CD8-positive, alpha-beta memory T cell (primary cell): ENCODE data around the gene ADGRG1. TPM values are rescaled to one million over a fixed set of nuclear protein-coding genes. Genes with fewer than 3 reads are reported as not detected.

Experiments
- CTCF ChIA-PET: fragments of 350-600 bp; sonication (Branson Sonifier 250); formaldehyde crosslinking; loops from one replicate; lab custom pipeline; 2021; ENCODE audit warnings: antibody characterized with exemption; lab: Charles Lee
- POLR2A ChIA-PET: fragments of 350-600 bp; sonication (Branson Sonifier 250); formaldehyde crosslinking; loops from one replicate; lab custom pipeline; 2021; ENCODE audit warnings: antibody characterized with exemption; lab: Charles Lee
- DNase-seq, 5 donors: peaks; one replicate each; pipeline versions ENCODE4 v3.0.0 to v3.0.0-alpha.2; 2020 to 2022; ENCODE audit warnings: mixed read lengths in 1 of 5
- H3K27ac ChIP-seq: one replicate; pipeline ENCODE4 v1.7.0; 2013; ENCODE audit warnings: low read depth, mild to moderate bottlenecking, low read length, moderate library complexity
- H3K27me3 ChIP-seq: 2 replicates; pipeline ENCODE4 v1.7.0; 2013; ENCODE audit warnings: low read length, mild to moderate bottlenecking; ENCODE audit not compliant: insufficient read depth, poor library complexity, severe bottlenecking
- H3K36me3 ChIP-seq: 2 replicates; pipeline ENCODE4 v1.7.0; 2013; ENCODE audit warnings: mild to moderate bottlenecking, low read length, moderate library complexity; ENCODE audit not compliant: insufficient read depth
- H3K4me1 ChIP-seq: 2 replicates; pipeline ENCODE4 v1.7.0; 2013; ENCODE audit warnings: mild to moderate bottlenecking, low read length, moderate library complexity; ENCODE audit not compliant: insufficient read depth
- H3K4me3 ChIP-seq: 2 replicates; pipeline ENCODE4 v1.7.0; 2013; ENCODE audit warnings: mild to moderate bottlenecking, low read length
- H3K9me3 ChIP-seq: 2 replicates; pipeline ENCODE4 v1.7.0; 2013; ENCODE audit warnings: mild to moderate bottlenecking, low read length
- H3K27ac Mint-ChIP-seq, 8 donors: one replicate each; pipeline ENCODE4 v1.8.0; 2020 to 2021; ENCODE audit warnings: mixed read lengths in 8 of 8, mild to moderate bottlenecking in 6 of 8, inconsistent platforms in 3 of 8, moderate library complexity in 3 of 8
- H3K27me3 Mint-ChIP-seq, 2 donors: one replicate each; pipeline ENCODE4 v1.8.0; 2020 to 2021; ENCODE audit warnings: mixed read lengths in 2 of 2, mild to moderate bottlenecking in 1 of 2, moderate library complexity in 1 of 2
- H3K36me3 Mint-ChIP-seq, 3 donors: one replicate each; pipeline ENCODE4 v1.8.0; 2020 to 2021; ENCODE audit warnings: mixed read lengths in 3 of 3, inconsistent platforms in 1 of 3, mild to moderate bottlenecking in 1 of 3
- H3K4me1 Mint-ChIP-seq, 3 donors: one replicate each; pipeline ENCODE4 v1.8.0; 2020 to 2021; ENCODE audit warnings: mixed read lengths in 3 of 3, inconsistent platforms in 1 of 3, mild to moderate bottlenecking in 1 of 3
- H3K4me3 Mint-ChIP-seq, 7 donors: one replicate each; pipeline ENCODE4 v1.8.0; 2020 to 2021; ENCODE audit warnings: mixed read lengths in 7 of 7, mild to moderate bottlenecking in 6 of 7, moderate library complexity in 4 of 7, inconsistent platforms in 2 of 7
- H3K9me3 Mint-ChIP-seq, 5 donors: one replicate each; pipeline ENCODE4 v1.8.0; 2020 to 2022; ENCODE audit warnings: mixed read lengths in 5 of 5, mild to moderate bottlenecking in 3 of 5, moderate library complexity in 2 of 5, inconsistent platforms in 1 of 5
- polyA plus RNA-seq: library from polyadenylated mRNA; unstranded; fragments of 300-500 nt; fragmentation: Illumina TruSeq; gene quantifications from one replicate; pipeline ENCODE4 v1.2.3, GENCODE V29; 2021
- total RNA-seq, 2 experiments: library from RNA; stranded (reverse); gene quantifications; one replicate each; pipeline ENCODE4 v1.2.3, GENCODE V29; 2021

ADGRG1 gene
- total and polyA plus RNA-seq, 3 experiments from 2014 or later: 25.8 to 51.9 (median 29.8) TPM

- Mint-ChIP-seq H3K27me3 (peaks cover 1 to 4% of the 10 kb centered on the region in 2 donors), H3K9me3 (no peaks in the 10 kb centered on the region), H3K4me3 (no peak overlapping the region), H3K36me3 (peaks cover 0 to 1% (median 0%) of the 10 kb centered on the region in 3 donors), H3K27ac (peak overlapping the region in 7 of 8 donors; percentile 30 to 94 (median 66)), H3K4me1 (peaks cover 13 to 17% (median 13%) of the 10 kb centered on the region in 3 donors)
- POLR2A ChIA-PET: no interaction called here
- Histone ChIP-seq H3K9me3 (no peaks in the 10 kb centered on the region), H3K27me3 (no peaks in the 10 kb centered on the region), H3K4me3 (no peak overlapping the region), H3K36me3 (no peaks in the 10 kb centered on the region), H3K4me1 (peaks cover 13% of the 10 kb centered on the region), H3K27ac (peak overlapping the region; percentile 71)
- DNase-seq: no peak
- CTCF ChIA-PET: no interaction called here
These were observed 60.1 kb downstream of the ADGRG1 start for GRCh38 chr16:57688487-57688986.

DNA sequence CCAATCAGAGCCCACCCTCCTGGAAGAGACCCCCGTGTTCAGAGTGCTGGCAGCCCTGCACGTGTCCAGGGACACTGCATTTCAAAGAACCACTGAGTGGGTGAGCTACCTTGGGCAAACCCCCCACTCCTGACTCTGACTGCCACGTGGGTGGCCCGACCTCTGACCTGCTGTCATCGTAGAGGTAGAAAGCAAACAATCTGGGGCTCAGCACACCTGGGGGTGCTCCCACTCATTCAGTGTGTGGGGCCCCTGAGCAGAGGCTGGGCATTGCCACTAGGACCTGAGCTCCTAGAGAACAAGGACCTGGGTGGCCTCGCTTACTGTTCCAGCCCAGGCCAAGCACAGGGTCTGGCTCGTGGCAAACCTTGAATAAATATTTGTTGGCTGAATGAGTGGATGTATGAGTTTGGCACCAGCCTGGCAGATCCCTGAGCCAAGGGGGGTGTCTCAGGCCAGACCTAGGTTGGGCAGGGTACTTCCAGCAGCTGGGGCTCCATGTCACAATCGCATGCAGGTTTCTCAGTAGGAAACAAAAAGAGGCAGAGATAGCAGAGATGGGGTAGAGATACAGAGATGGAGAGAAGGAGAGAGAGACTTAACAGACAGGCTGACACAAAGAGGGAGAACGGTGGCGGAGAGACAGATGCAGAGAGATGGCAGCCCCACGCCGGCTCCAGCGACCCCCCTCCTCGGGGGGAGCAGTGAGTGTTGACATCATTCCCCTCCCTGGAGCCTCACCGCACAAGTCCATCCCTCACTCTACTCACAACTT is 60.7 kb downstream of the ADGRG1 start:
- H3K27me3 Mint-ChIP-seq: peaks cover 2 to 4% of the 10 kb centered on the region in 2 donors
- peak overlapping the region; percentile 71 for H3K27ac ChIP-seq
- no peaks in the 10 kb centered on the region for H3K9me3 ChIP-seq
- H3K4me1 Mint-ChIP-seq: peaks cover 13 to 17% (median 13%) of the 10 kb centered on the region in 3 donors
- no peaks in the 10 kb centered on the region for H3K9me3 Mint-ChIP-seq
- H3K4me1 ChIP-seq: peaks cover 13% of the 10 kb centered on the region
- peaks cover 0 to 1% (median 0%) of the 10 kb centered on the region in 3 donors for H3K36me3 Mint-ChIP-seq
- H3K36me3 ChIP-seq: no peaks in the 10 kb centered on the region
- peak overlapping the region; percentile 38 to 94 (median 84) for H3K27ac Mint-ChIP-seq
- DNase-seq: no peak
- no peaks in the 10 kb centered on the region for H3K27me3 ChIP-seq
- H3K4me3 ChIP-seq: no peak overlapping the region
- H3K4me3 Mint-ChIP-seq: peak overlapping the region in 5 of 7 donors; percentile 4 to 67 (median 63)
- CTCF ChIA-PET: interaction anchor here (1.3 kb wide), 1 partner anchor 67 kb away, joined by 4 read pairs; no protein-coding TSS in a partner anchor
- POLR2A ChIA-PET: no interaction called here

- H3K4me3 ChIP-seq: peak overlapping the region; percentile 43
- no peaks in the 10 kb centered on the region for H3K36me3 ChIP-seq
- CTCF ChIA-PET: interaction anchor here (1.3 kb wide), 1 partner anchor 66 kb away, joined by 4 read pairs; no protein-coding TSS in a partner anchor
- H3K4me1 ChIP-seq: peaks cover 13% of the 10 kb centered on the region
- H3K9me3 Mint-ChIP-seq: no peaks in the 10 kb centered on the region
- H3K9me3 ChIP-seq: no peaks in the 10 kb centered on the region
- peaks cover 2 to 4% of the 10 kb centered on the region in 2 donors for H3K27me3 Mint-ChIP-seq
- peak overlapping the region; percentile 38 to 94 (median 81) for H3K27ac Mint-ChIP-seq
- peaks cover 15 to 21% (median 16%) of the 10 kb centered on the region in 3 donors for H3K4me1 Mint-ChIP-seq
- no peaks in the 10 kb centered on the region for H3K27me3 ChIP-seq
- H3K27ac ChIP-seq: peak overlapping the region; percentile 71
- H3K4me3 Mint-ChIP-seq: peak overlapping the region in 5 of 7 donors; percentile 19 to 67 (median 53)
- POLR2A ChIA-PET: no interaction called here
- peaks cover 0 to 1% (median 0%) of the 10 kb centered on the region in 3 donors for H3K36me3 Mint-ChIP-seq
- DNase-seq: peak; percentile 6 to 73 (median 63)
These were observed 61.5 kb downstream of the ADGRG1 start for GRCh38 chr16:57689762-57690558.

DNA sequence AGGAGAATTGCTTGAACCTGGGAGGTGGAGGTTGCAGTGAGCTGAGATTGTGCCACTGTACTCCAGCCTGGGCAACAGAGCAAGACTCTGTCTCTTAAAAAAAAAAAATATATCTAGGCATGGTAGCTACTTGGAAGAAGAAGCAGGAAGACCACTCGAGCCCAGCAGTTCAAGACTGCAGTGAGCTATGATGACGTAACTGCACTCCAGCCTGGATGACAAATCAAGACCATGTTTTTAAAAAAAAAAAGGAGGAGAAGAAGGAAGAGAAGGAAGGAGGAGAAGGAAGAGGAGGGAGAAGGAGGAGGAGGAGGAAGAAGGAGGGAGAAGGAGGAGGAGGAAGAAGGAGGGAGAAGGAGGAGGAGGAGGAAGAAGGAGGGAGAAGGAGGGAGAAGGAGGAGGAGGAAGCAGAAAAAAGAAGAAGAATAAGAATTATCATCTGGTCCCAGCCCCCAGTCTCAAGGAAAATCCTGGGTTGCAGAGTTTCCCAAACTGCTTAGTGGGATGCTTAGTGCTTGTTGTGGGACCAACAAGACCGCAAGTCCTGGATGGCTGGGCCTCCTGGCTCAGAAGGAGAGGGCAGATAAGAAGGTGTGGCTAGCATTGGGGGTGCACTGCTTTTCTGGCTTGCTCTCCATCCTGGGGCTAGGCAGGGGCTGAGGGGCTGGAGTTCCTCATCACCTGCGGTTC is 62.5 kb downstream of the ADGRG1 start:
- H3K4me1 ChIP-seq: peaks cover 13% of the 10 kb centered on the region
- CTCF ChIA-PET: interaction anchor here (1.3 kb wide), 1 partner anchor 66 kb away, joined by 4 read pairs; no protein-coding TSS in a partner anchor
- no peak overlapping the region for H3K4me3 ChIP-seq
- peak overlapping the region in 4 of 8 donors; percentile 14 to 66 (median 48) for H3K27ac Mint-ChIP-seq
- POLR2A ChIA-PET: no interaction called here
- peaks cover 2 to 10% of the 10 kb centered on the region in 2 donors for H3K27me3 Mint-ChIP-seq
- H3K36me3 Mint-ChIP-seq: peaks cover 0 to 1% (median 0%) of the 10 kb centered on the region in 3 donors
- H3K36me3 ChIP-seq: no peaks in the 10 kb centered on the region
- H3K9me3 Mint-ChIP-seq: no peaks in the 10 kb centered on the region
- no peaks in the 10 kb centered on the region for H3K27me3 ChIP-seq
- no peak overlapping the region for H3K27ac ChIP-seq
- H3K4me3 Mint-ChIP-seq: no peak overlapping the region
- DNase-seq: no peak
- peaks cover 15 to 22% (median 16%) of the 10 kb centered on the region in 3 donors for H3K4me1 Mint-ChIP-seq
- H3K9me3 ChIP-seq: no peaks in the 10 kb centered on the region

DNA sequence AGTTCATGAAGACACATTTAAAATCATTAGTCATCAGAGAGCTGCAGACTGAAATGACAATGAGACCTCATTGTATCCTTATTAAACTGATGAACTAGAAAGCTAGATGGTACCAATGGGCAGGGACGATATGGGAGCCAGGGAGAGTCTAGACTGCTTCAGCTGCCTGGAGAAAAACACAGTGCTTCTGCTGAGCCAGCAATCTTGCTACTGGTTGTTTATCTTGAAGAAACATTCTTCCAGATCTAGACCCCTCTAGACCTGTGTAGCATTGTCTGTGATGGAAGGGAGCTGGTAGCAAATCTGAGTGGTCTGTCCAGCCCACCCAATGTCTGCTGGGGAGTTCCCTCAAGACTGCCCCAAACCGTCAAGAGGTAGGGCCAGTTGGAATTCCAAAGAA is 64.2 kb downstream of the ADGRG1 start:
- Histone ChIP-seq H3K9me3 (no peaks in the 10 kb centered on the region), H3K4me3 (no peak overlapping the region), H3K36me3 (no peaks in the 10 kb centered on the region), H3K27ac (no peak overlapping the region), H3K4me1 (peaks cover 13% of the 10 kb centered on the region), H3K27me3 (no peaks in the 10 kb centered on the region)
- peaks cover 0 to 1% (median 0%) of the 10 kb centered on the region in 3 donors for H3K36me3 Mint-ChIP-seq
- ChIA-PET POLR2A (no interaction called here), CTCF (no interaction called here)
- DNase-seq: no peak
- no peaks in the 10 kb centered on the region for H3K9me3 Mint-ChIP-seq
- peaks cover 2 to 10% of the 10 kb centered on the region in 2 donors for H3K27me3 Mint-ChIP-seq
- H3K4me3 Mint-ChIP-seq: no peak overlapping the region
- H3K4me1 Mint-ChIP-seq: peaks cover 15 to 22% (median 16%) of the 10 kb centered on the region in 3 donors
- H3K27ac Mint-ChIP-seq: no peak overlapping the region

- ChIA-PET POLR2A (no interaction called here), CTCF (no interaction called here)
- Histone ChIP-seq H3K9me3 (no peaks in the 10 kb centered on the region), H3K27ac (no peak overlapping the region), H3K4me1 (peaks cover 13% of the 10 kb centered on the region), H3K27me3 (no peaks in the 10 kb centered on the region), H3K4me3 (no peak overlapping the region), H3K36me3 (no peaks in the 10 kb centered on the region)
- Mint-ChIP-seq H3K27ac (no peak overlapping the region), H3K4me1 (peaks cover 15 to 17% (median 16%) of the 10 kb centered on the region in 3 donors), H3K36me3 (peaks cover 0 to 1% (median 0%) of the 10 kb centered on the region in 3 donors), H3K9me3 (no peaks in the 10 kb centered on the region), H3K4me3 (no peak overlapping the region), H3K27me3 (peaks cover 2 to 10% of the 10 kb centered on the region in 2 donors)
- no peak for DNase-seq
These were observed 65.1 kb downstream of the ADGRG1 start for GRCh38 chr16:57693550-57693949.

DNA sequence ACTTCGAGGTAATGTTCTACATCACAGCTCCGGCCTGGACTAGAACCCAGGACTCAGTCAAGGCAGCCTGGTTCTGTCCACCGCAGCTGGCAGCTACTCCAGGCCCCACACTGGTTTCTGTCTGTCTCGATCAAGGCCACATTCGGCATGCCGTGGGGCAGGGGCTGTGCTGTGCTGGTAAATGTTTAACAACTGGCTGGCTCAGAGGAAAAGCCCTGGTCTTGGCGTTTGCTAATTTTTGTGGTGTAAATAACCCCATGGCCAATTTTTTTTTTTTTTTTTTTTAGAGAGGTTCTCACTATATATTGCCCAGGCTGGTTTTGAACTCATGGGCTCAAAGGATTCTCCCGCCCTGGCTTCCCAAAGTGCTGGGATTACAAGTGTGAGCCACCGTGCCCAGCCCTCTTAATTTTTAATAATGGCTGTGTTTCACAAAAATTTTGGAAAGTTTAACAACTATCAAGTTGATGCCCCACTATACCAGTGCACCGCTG is 65.8 kb downstream of the ADGRG1 start:
- Histone ChIP-seq H3K4me3 (no peak overlapping the region), H3K4me1 (peaks cover 12% of the 10 kb centered on the region), H3K9me3 (no peaks in the 10 kb centered on the region), H3K27me3 (no peaks in the 10 kb centered on the region), H3K27ac (no peak overlapping the region), H3K36me3 (no peaks in the 10 kb centered on the region)
- no peak for DNase-seq
- Mint-ChIP-seq H3K27me3 (peaks cover 2 to 10% of the 10 kb centered on the region in 2 donors), H3K27ac (no peak overlapping the region), H3K9me3 (no peaks in the 10 kb centered on the region), H3K36me3 (peaks cover 0 to 1% (median 0%) of the 10 kb centered on the region in 3 donors), H3K4me3 (no peak overlapping the region), H3K4me1 (peaks cover 13 to 15% (median 14%) of the 10 kb centered on the region in 3 donors)
- ChIA-PET CTCF (no interaction called here), POLR2A (no interaction called here)
